DMS153 treated with DMSO at 0.1 percent for 48 hours (cell line): ENCODE measurements around the gene GPR157.
A peak's percentile ranks its signal among the peaks of the same experiment; 100 is the strongest.
"Not testable (repeated sequence)": the region's sequence is repeated elsewhere in the genome, so short reads cannot be mapped to it uniquely, and the experiment has no call there.

Experiments used
- DNase-seq: peaks from one replicate; lab custom pipeline; 2025; ENCODE audit not compliant: unreplicated experiment; lab: John Stamatoyannopoulos, UW

Gene GPR157

DNA sequence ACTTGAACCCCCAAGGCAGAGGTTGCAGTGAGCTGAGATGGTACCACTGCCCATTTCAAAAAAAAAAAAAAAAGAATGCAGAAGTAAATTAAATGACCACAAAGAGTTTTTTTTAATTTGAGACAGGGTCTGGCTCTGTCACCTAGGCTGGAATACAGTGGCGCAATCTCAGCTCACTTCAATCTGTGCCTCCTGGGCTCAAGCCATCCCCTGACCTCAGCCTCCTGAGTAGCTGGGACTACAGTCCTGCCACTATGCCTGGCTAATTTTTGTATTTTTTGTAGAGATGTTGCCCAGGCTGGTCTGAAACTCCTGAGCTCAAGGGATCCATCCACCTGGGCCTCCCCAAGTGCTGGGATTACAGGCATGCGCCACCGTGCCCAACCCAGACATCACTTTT lies 20.2 kb upstream of the GPR157 start:
- no peak for DNase-seq

DNA sequence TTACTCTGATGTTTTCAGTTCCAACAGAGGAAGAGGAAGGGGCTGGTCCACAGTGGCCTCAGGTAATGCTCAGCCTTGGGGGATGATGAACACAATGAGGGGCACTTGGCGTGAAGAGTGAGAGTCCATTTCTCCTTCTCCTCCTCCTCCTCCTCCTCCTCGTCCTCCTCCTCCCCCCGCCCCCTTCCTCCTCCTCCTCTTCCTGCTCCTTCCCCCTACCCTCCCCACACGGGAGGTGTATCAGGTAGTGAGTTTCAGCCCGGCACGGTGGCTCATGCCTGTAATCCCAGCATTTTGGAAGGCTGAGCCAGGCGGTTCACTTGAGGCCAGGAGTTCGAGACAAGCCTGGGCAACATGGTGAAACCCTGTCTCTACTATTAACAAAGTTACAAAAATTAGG lies 17.3 kb upstream of the GPR157 start:
- no peak for DNase-seq

DNA sequence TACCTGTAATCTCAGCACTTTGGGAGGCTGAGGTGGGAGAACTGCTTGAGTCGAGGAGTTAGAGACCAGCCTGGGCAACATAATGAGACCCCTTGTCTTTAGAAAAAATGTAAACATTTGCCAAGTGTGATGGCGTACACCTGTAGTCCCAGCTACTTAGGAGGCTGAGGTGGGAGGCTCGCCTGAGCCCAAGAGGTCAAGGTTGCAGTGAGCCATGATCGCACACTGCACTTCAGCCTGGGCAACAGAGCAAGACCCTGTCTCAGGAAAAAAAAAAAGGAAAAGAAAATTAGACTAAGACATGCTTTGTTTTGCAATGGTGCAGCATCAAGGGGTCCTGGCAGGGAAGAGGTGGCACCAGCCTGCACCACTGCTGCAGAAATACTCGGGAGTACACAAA lies 16.8 kb upstream of the GPR157 start:
- DNase-seq, result no peak

DNA sequence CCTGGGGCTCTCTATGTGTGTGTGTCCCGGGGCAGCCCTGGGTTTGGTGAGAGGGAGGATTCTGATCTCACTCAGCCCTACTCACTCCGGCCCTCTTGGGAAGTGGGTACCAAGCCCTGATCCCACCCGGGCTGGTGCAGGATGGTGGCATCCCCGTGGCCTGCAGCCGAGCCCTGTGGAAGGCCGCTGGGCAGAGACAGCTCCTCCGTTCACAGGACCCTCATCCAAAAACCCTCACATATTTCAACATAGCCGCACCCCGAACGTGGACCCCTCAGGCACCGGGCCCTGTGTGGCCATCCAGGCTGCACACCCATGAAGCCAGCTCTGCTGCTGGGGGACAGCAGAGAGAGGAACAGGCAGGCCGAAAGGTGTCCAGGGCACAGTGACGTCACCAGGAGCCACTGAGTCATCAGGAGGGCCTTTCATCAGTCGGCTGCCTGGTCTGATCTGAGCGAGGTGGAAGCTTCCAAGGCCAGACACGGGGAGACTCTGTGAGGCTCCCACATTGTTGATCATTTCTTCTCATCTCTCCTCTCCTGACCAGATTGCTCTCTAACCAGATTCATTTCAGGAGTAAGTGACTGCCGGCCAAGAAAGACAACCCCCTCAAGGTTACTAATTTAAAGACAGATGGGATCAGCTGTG lies 16.2 kb upstream of the GPR157 start:
- no peak for DNase-seq

DNA sequence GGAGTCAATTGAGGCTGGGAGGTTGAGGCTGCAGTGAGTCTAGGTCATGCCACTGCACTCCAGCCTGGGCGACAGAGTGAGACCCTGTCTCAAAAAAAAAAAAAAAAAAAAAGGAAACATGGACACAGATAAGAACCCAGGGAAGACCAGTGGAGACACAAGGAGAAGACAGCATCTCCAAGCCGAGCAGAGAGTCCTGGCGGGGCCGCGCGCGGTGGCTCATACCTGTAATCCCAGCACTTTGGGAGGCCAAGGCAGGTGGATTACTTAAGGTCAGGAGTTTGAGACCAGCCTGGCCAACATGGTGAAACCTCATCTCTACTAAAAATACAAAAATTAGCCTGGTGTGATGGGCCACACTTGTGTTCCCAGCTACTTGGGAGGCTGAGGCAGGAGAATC lies 15.6 kb upstream of the GPR157 start:
- DNase-seq, result not testable (repeated sequence)

DNA sequence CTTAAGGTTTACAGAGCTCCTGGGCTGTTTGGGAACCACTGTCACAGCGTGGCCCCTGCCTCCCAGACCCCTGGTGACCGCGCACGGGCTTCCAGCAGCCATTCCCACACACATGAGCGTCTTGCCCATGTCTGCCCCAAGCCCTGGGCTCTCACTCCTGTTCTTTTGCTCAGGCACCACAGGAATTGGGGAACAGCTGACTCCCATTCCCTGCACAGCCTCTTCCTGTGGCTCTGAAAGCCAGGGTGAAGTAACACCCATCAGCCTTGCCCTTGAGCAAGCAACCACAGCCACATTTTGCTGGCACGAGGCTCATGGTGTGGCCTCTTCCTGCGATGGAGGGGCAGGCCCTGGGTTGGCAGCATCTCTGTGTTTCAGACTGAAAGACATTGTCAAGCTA lies 14.3 kb upstream of the GPR157 start:
- DNase-seq, result no peak

DNA sequence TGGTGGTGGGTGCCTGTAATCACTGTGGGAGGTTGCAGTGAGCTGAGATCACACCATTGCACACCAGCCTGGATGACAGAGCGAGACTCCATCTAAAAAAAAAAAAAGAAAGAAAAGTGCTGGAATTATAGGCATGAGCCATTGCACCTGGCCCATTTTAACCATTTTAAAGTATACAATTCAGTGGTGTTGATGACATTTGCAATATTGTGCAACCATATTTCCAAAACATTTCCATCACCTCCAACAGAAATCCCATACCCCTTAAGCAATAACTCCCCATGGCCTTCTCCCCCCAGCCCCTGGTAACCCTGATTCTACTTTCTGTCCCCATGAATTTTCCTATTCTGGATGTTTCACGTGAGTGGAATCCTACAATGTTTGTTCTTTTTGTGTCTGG lies 11.0 kb upstream of the GPR157 start:
- no peak for DNase-seq

DNA sequence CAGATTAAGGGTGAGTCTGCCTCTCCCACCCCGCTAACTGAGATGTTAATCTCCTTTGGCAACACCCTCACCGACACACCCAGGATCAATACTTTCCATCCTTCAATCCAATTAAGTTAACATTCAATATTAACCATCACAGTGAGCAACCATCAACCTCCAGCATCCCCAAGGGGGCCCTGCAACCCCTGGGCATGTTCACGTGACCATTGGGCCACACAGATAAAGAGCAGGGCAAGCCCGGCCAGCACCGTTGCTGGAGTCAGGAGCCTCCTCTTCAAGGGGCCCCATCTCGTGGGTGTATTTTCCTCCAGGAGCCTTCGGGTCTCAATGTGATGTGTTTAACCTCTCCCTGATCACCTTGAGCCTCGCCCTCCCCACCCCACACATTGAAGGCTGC lies 8.0 kb upstream of the GPR157 start:
- DNase-seq, result no peak

DNA sequence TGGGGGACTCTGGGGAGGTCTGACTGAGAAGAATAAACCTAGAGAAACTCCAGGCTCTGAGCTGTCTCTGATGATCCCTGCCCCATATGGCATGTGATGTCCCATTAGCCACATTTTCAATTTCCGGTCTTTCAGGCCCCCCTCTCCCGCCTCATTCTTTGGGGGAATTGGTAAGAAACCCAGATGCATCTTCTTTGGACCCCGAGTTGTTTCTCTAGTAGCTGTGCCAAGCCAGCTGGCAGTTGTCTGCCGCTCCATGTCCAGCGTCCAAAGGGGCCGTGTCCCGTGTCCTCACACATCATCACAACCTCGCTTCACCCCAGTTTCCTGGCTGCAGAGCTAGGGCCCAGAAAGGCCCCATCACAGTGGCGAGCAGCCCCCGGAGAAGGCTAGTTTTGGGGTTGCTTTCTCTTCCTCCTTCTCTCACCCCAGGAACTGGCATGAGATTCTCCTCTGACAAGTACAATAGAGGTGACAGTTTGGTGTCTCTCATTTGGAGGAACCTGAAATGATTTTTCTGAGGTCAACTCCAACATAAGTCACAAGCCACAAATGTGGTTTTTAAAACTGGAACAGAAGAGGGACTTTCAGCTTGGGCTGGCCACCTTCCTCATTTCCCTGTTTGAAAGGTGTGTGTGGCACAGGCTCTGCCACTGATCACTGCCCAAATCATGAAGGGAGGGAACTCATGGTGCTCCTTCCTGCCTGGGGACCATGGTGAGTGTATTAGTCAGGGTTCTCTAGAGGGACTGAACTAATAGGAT lies 6.4 kb upstream of the GPR157 start:
- no peak for DNase-seq

DNA sequence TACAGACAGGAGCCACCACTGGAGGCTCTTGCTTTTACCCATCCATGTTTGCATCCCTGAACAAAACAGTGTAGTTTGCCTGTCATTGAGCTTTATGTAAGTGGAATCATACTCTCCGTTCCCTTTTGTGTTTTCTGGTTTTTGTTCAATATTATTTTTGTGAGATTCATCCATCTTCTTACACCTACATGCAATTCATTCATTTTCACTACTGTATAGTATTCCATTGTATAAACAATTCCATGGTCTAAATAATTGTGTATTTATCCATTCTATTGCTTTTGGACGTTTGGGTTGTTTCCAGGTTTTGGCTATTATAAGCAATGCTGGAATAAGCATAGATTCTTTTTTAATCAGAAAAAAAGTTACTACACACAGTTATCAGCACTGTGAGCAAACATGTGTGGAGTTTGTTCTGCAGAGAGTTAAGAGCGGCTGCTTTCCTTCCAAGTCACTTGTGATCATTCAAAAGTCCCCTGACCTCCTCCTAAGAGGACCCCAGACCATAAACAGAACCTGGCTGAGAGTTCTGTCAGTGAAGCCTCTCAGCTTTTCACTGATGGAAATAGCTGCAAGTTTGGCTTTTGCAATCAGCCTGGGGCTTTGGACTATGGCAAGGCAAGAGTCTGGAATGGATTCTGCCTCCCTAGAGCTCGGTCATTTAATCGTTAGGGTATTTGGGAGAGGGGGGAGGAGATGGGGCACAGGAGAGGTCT lies 5.1 kb upstream of the GPR157 start:
- no peak for DNase-seq

DNA sequence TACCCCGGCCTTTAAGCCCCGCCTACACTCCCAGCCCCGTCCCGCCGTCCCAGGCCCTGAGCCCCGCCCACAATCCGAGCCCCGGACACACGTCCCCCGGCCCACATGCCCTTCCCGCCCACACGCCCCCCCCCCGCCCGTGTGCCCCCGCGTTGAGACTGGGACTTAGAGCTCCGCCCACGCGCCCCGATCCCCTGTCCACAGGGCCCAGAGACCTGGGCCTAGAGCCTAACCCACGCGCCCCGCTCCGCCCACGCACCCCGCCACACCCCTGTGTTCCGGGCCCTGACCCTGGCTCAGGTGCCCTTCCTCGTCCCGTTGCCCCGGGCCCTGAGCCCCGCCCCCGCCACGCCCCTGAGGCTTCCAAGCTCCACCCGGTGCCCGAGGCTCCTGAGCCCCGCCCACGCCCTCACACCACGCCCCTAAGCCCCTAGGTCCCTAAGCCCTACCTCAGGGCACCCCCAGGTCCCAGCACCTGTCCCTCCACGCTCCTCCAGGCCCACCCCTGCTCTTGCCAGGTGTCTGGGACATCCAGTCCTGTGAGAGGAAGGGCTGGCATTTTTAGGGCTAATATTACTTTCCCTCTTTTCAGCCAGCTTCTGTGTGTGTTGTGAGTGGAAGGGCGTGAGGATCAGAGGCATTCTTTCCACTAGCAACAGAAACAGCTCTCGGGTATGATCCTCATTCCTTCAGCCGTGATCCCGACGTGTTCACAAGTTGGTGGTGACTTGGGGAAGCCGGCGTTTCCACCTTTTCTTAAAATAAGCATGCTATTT lies 552 bp upstream of the GPR157 start:
- DNase-seq, result peak; percentile 65

DNA sequence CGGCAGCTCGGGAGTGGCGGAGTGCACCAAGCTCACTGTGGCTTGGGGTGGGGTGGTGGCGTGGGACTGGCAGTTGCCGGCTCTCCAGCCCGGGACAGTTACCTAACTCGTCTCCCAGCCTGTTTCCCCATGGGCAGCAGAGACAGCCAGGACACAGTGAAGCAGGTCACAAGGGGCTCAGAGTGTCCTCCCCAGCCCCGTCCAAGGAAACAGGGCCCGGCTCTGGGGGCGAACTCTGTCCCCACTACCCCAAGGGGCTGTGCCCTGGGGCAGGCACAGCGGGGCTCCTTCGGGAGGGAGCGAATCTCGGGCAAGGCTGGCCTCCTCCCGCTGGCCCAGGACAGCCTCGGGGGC lies 759 bp downstream of the GPR157 start:
- no peak for DNase-seq

DNA sequence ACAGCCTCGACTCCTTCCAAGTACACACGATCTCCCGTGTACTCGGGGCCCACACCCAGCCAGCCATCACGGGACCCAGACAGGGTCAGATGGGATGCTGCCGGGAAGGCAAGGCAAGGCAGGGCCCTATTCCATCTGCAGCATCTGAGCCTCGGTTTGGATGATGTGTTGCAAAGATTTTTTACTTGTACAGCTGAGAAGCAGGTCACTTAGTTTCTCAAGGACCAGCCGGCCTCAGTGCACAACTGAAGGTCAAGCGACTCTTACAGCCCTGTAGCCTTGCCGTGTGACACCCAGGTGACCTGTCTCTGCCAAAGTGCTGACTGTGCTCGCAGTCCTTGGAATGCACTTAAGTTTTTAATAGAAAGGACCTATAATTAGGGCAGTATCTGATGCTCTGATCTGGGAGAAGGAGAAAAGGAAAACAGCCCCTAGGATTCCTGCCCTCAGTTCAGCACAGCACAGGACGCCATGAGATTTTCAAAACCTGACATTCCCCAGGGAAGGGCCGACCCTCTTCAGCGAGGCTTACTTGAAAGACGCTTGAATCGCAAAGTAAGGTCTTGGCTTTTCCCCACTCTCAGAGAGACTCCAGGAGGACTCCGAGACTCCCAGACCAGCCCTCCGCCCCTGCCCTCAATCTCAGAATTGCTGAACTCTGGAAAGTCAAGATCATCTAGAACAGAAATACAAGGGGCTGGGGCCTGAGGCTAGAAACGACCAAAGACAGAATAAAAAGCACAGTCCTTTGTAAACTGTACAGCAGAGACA lies 1.3 kb downstream of the GPR157 start:
- DNase-seq, result no peak

DNA sequence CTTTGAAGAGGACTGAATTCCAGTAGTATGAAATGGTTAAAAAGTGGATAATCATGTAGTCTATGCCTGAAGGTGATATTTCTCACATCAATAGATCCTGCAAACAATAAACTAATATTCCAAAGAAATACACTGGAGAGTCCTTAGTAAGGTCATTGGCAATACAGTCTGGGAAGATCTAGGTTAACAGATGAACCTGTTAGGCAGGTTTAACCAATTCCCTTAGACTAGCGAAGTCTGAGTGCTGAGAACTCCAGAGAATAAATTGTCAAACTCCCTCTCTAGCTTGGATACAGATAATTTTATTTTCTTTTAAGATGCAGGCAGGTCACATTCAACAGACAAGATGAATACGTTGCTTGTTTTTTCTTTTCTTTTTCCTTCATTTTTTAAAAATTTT lies 2.4 kb downstream of the GPR157 start:
- no peak for DNase-seq

DNA sequence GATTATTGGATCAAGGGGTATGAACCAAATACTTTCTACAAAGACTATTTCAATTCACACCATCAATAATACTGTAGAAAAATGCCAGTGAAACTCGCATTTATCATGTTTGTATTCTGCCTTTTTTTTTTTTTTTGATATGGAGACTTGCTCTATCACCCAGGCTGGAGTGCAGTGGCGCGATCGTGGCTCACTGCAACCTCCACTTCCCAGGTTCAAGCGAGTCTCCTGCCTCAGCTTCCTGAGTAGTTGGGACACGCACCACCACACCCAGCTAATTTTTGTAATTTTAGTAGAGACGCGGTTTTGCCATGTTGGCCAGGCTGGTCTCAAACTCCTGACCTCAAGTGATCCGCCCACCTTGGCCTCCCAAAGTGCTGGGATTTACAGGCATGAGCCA lies 3.1 kb downstream of the GPR157 start:
- DNase-seq, result not testable (repeated sequence)

DNA sequence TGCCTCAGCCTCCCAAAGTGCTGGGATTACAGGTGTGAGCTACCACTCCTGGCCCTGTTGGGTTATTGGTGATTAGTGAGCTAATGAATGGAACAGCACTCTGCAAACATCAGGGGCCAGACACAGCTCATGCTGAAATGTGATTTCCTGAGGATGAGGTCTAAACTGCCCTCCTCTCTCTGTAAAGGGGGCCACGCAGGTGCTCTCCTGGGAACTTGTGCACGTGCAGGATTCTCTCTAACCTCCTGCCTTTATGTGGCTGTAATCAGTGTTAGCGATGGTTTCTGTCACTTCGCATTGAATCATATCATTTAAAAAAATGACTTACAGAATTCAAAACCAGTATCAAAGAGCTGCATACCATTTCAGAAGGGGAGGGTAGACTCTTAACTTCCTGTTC lies 3.6 kb downstream of the GPR157 start:
- DNase-seq, result no peak

DNA sequence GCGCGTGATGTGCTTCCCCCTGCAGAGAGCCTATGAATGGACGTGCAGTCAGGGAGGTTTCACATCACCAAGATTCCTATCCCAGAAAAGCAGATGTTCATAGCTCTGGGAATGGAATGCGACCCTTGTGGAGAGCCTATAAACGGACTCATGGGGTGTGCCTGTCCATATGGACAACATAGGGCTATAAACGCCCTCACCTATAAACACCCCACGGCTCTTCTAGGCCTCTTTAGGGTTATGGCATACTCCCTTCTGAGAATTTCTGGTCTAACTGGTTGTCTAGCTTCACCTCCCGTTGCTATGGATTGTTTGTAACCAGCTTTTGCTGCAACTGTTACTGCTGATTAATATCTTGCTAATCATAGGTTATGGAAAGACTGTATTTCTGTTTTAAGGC lies 4.5 kb downstream of the GPR157 start:
- not testable (repeated sequence) for DNase-seq

DNA sequence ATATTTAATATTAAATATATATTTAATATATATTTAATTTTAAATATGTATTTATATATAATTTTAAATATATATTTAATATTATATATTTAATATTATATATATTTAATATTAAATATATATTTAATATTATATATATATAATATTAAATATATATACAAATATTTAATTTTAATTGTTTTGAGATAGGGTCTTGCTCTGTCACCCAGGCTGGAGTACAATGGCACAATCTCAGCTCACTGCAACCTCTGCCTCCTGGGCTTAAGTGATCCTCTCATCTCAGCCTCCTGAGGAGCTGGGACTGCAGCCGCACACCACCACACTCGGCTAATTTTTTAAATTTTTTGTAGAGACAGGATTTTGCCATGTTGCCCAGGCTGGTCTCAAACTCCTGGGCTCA lies 5.2 kb downstream of the GPR157 start:
- not testable (repeated sequence) for DNase-seq

DNA sequence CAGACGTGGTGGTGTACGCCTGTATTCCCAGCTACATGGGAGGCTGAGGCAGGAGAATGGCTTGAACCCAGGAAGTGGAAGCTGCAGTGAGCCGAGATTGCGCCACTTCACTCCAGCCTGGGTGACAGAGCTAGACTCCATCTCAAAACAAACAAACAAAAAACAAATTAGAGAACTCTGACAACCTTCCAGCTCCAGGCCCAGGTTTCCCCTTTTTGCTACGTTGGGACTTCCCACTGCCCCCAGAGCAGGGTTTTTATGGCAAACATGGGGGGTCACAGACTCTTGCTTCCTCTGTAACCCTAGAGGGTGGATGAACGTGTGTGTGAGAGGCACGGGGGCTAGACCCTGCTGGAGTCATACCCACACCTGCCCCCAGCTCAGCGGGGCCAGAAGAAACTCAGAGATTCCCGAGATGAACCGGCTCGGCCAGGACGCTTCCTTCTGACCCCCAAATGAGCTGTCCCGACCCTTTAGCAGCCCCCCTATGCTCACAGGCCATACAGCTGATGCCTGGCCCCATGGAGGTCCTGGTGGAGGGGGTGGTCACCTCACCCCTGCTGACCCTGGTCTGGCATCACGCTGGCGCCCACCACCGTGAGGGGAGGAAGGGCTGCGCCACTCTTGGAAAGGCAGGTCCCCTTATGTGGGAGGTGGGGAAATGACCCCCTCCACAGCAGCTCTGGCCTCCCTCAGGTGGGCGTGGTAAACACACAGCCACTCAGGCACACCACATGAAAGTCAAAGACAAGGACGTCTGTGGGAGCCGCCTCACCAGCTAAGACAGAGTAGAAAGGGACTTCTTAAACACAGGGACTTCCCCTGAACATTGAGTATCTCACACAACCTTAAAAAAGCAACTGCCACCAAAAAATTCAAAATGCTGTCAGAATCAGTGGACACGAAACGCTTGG lies 7.1 kb downstream of the GPR157 start:
- no peak for DNase-seq
